GM21526 (cell line): ENCODE data around the gene IDH3A.

ENCODE experiments used
- ATAC-seq: cut with Tn5 transposase; IDR thresholded peaks from one replicate; pipeline ENCODE4 v1.9.1; 2021; ENCODE audit warnings: moderate library complexity; ENCODE audit not compliant: unreplicated experiment, low FRiP score

IDH3A gene

DNA sequence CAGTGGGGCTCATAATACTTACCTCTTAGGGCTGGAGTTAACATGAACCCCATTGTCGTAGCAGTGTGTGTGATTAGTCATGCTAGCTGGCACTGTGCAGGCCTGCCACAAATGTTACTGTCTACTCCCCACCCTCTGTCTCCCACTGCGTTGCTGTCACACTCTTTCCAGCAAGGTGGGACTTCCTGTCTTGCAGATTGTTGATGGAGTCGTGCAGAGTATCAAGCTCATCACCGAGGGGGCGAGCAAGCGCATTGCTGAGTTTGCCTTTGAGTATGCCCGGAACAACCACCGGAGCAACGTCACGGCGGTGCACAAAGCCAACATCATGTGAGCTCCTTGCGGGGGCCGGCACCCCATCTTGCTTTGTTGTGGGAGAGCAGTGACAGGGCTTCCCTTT lies 12.9 kb downstream of the IDH3A start:
- no peak for ATAC-seq

DNA sequence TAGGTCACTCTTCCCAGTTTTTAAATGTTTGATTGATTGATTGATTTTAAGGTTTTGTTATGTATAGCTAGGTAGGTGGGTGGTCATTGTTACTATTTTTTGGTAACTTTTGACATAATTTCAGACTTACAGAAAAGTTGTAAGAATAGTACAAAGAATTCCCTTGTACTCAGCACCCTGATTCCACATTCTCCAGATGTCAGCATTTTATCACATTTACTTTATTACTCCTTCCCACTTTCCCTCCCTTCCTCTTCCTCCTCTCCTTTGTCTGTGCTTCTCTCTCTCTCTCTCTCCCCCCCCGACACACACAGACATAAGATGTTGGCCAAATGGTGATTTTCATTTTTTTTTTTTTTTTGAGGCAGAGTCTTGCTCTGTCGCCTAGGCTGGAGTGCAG lies 14.8 kb downstream of the IDH3A start:
- ATAC-seq: no peak

DNA sequence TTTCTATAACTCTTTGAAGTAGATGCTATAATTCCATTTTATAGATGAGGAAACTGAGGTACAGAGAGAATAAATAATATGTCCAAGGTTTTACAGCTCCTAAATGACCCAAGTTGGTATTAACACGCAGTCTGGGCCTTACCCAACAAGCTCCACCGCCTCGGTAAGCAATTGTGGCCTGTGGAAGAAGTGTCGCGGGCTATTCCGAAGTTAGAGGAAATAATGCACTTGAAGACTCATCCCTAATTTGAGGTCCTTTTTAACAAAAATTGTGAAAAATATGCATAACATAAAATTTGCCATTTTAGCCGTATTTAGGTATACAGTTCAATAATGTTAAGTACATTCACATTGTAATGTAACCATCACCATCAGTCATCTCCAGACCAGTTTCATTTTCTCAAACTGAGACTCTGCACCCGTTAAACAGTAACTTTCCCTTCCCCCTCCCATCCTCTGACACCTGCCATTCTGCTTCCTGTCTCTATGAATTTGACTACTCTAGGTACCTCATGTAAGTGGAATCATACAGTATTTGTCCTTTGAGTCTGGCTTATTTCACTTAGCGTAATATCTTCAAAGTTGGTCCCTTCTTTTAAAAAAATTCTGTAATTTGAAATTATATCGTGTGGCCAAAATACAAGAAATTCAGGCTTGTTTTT lies 18.2 kb downstream of the IDH3A start:
- no peak for ATAC-seq

DNA sequence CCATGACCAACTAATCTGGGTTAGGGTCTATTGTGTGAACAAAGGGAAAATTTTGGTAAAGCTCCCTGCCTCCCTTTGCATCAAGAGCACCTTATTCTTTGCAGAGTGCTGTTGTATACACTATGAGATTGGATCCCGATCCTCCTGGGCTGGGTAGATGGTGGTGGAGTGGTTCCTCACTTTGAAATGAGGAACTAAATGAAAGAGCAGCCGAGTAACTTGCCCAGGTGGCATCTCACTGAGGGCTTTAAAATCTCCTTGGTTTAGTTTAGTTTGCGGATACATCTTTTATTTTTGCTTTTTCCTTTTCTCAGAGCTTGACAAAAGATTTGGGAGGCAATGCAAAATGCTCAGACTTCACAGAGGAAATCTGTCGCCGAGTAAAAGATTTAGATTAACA lies 19.4 kb downstream of the IDH3A start:
- ATAC-seq: no peak

DNA sequence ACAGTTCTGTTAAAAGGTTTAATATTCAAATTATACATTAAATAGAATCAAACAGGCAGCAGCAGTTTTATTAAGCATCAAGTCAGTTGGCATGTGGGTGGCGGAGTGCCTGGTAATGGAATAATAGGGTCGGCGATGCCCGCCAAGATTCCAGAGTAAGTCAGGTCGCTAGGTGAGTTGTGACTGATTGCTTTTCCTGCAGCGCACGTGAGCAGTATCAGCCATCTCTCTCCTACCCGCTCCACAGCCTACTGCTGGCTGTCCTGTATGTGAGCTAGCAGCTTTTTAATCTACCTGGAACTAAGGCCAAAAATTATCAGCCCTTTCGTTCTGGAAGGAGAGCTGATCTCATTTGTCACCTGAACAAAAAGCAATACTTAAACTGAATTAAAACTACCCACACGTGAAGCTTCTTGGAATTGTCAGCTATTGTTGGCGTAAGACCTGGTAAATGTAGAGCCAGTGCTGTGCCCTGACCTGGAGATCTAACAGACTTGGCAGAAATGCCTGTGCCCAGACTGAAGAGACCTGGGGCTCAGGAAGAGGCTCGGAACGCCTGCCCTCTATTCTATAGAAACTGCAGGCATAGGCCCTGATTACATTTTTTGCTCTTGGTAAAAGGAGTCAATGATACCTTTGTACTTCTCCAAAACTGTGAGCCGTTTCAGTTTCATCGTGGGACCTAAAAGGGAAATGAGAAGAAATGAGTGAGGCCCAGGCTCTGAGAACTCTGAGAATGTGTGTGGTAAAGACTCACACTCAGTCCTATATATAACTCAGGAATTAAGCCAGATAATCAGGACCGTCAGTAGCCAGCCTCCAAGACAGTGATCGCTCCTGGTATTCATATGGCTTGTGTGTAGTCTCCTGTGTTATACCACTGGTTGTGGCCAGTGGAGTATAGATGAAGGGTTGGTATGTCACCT lies 21.9 kb downstream of the IDH3A start:
- peak; percentile 67 for ATAC-seq

DNA sequence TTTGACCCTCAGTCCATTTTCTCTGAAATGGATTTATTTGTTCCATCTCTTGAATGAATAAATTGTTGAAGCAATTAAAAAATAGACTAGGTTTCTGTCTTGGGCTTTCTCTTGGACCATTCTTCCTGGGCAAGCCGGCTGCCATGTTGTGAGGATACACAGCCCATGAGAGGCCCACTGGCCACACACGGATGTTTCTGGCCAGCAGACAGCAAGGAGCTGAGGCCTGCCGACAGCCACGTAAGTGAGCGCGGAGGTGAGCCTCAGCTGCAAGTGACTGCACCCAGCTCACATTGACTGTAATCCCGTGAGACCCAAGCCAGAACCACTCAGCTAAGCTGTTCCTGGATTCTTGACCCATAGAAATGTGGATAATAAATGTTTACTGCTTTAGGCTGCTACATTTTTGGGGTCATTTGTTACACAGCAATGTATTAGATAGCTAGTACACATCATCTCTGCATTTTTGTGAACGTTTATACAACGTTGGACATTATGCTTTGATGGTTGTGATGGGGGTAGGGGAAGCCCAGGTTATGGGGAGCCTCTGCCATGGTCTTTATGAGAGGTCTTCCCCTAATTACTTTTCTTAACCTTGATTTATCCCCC lies 22.8 kb downstream of the IDH3A start:
- no peak for ATAC-seq

DNA sequence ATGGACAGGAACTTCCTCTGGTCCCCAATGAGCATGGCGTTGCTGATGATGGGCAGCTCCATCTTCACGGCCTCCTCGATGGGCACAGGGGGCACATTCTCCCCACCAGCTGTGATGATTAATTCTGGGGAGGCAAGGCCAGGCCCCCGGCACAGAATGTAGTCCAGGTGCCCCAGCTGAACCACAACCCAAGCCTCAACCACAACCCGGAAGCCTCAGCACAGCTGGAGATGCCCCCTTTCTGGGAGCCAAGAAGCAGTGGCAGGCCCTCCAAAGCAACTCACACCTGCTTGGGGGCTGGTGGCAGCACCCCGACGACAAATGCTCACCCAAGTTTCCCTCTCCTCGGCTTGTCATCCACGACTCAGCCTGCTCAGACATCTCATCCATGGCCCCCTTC lies 25.2 kb downstream of the IDH3A start:
- no peak for ATAC-seq

DNA sequence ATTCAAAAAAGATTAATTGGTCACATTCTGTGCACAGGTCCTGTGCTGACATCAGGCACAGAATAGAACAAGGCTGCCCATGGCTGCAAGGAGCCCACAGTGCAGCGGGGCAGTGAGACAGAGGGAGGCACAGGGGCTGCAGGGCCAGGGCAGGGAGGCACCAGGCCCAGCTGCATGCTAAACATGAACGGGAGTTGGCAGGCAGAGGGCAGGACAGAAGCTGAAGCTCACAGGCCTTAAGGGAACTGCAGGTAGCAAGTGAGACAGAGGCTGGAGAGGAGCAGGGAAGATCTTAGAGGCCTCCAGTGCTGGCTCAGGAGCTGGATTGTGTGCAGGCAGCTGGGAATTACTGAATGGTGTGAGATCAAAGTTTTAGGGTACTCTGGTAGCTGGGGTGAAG lies 26.2 kb downstream of the IDH3A start:
- ATAC-seq: no peak

DNA sequence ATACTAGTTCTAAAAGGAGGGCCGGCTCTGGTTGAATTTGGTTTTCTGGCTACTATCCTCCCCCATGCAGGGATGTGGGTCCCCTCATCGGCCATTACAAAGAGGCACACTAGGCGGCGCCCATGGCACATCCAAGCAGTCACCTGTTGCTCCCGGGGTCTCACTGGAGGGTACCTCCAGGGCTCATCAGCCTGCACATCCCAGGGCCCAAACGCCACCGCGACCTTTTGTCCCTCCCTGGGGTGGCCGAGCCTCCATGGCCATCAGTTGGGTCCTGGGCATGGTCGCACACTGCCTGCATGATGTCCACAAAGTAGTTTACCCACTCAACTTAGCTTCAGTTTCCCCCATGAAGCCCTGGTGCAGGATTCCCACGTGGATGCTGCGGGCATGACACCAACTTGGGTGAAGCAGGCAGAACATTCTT lies 28.3 kb downstream of the IDH3A start:
- ATAC-seq: no peak

DNA sequence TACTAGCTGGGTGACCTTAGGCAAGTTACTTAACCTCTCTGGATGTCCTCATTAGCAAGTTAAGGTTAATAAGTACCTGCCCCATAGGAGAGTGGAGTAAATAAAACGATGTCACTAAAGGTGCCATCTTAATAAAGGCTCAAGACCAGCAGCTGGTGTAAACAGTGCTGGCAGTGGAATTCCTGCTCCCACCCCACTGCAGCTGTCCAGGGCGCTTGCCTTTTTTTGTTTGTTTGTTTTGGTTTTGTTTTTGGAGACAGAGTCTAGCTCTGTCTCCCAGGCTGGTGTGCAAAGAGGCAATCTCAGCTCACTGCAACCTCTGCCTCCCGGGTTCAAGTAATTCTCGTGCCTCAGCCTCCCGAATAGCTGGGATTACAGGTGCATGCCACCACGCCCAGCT lies 28.9 kb downstream of the IDH3A start:
- no peak for ATAC-seq

DNA sequence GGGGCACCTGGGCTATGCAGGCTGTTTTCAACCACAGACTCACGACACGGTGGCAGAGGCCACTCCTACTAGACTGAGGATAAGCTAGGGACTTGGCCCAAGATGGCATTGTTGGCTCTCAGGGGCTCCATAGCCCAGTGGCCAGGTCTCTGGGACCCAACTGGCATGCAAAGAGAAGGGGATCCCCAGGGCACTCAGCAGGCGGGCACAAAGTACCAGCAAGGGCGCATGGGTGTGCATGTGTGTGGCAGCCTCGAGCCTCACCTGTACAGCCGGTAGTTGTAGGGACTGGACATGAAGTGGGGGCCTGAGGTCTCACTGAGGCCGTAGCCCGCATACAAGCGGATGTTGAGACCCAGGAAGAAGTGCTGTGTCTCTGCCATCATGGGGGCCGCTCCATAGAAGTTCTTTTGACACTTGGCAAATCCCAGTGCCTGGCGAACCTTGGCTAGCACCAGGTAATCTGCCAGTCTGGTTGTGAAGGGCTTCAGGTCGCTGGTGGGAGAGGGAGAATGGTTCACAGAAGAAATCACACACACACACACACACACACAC lies 30.2 kb downstream of the IDH3A start:
- ATAC-seq: no peak

DNA sequence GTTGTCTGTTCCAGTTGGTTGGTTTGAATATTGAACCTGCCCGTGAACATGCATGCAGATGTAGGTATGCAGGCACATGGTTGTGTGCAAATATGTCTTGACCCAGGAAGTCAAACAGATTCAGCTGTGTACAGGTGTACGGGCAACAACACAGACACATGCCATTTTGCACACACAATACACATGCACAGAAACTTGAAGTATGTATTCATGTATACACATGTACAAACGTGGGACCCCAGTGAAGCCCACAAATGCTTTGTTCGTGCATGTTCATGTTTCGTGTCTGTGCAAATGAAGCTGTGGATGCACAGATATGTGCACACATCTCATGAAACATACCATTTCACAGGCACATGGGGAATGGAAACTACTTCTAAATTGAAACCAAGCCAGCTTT lies 30.7 kb downstream of the IDH3A start:
- ATAC-seq: no peak

DNA sequence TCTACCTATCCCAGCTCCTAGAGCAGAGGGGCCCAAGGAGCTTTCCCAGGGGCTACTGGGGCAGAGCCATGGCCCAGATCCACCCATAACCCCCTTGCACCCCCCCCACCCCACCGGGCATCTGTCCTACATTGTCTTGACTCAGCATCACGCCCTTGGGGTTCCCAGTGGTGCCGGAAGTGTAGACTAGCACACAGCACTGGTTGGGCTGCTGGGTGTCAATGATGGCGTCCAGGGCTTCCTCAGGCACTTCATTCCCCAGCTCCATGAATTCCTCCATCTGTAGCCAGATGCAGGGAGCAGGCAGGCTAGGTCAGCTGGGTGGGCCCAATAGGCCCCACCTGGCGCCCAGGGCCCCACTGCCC lies 33.2 kb downstream of the IDH3A start:
- ATAC-seq: no peak

DNA sequence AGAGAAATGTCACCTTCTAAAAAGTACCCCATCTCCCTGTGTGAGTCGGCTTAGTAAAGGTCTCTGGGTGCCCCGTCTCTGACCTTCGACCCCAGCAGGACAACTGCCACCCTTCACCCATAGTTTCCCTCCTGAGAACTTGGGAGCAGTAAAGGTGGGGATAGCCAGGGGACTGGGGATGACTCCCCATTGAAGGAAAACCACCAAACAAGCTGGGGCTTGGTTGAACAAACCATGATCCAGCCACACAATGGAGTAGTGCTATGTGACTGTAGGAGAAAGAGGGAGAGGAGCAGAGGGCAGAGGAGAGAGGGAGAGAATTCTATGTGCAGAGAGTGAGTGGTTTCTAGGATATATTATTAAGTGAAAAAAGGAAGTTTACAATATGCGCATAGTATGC lies 33.7 kb downstream of the IDH3A start:
- ATAC-seq: no peak

DNA sequence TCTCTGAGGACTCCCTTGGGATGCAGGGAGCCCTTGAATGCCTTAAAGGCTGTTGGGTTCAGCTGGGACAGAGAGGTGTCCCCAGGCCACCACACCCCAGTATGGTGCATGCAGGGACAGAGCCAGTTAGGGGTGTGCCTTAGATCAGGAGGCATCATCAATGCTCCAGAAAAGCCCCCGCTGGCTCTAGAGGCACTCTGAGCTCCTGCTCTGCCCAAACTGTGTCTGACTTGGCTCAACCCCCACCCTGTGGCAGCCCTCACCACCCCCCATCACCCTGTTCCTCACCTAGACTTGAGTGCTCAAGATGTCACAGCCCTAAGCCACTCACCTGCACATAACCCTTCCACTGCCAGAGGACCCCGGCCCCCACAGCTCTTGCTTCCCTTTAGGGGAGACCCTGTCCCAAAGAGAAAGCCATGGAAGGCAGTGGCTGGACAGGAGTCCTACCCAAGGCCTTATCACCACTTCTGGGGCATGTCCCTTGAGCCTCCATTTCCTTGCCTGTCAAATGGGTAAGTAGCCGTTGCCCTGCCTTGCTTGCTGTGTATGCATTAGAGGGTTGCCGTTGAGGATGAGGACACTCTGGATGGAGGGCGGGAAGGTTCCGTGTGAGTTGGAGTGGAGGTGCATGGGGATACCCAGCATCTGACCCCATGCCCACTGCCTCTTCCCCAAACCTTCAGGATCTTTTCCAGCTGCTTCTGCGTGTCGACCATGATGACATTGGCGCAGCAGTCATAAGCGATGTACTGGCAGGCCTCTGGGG lies 43.8 kb downstream of the IDH3A start:
- no peak for ATAC-seq

DNA sequence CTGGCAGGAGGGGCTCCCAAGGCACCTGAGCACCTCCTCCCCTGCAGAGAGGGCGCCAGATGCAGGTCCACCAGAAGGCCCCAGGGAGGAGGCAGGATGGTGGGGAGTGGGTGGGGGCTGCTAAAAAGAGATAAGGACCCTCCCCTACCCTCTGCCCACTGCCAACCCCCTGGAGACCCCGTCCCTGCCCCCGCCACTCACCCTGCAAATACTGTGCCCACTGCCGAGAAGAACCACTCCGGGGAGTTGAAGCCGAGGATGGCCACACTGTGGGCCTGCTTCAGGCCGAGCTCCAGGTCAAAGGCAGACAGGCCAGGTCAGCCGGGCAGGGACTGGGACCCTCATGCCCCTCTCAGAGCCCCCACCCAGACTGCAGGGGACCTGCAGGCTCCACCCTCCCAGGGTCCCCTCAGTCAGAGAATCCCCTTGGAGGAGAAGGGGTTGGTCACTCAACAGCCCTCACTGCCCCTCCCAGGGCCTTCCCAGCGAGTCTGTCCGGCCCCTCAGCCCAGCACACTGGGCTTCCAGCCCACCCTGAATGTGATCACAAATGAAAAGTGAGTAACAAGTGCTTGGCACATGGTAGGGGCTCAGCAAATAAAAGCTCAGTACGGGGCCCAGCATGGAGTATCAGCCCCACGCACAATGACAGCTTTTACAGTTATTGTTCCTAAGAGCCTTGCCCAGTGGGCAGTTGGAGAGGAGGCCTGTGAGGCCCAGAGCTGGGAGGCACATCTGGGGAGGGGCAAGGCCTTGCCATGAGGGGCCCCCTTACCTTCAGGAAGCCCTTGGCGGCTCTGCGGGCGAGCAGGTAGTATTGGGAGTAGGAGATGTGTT lies 44.8 kb downstream of the IDH3A start:
- no peak for ATAC-seq

DNA sequence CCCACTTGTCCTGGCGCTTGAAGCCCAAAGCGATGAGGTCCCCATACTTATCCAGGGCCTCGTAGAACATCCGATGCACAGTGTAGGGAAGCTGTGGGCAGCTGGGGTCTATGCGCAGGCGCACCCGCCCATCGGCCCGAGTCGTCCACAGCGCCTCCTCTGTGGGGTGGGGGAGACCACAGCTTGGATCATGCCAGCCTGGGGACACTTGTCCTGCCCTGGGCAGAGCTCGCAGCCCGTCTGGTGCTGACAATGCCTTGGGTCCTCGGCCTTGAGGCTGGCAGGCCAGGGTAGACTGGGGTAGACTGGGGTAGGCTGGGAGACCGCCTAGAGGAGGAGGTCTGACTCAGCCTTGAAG lies 45.4 kb downstream of the IDH3A start:
- ATAC-seq: no peak

DNA sequence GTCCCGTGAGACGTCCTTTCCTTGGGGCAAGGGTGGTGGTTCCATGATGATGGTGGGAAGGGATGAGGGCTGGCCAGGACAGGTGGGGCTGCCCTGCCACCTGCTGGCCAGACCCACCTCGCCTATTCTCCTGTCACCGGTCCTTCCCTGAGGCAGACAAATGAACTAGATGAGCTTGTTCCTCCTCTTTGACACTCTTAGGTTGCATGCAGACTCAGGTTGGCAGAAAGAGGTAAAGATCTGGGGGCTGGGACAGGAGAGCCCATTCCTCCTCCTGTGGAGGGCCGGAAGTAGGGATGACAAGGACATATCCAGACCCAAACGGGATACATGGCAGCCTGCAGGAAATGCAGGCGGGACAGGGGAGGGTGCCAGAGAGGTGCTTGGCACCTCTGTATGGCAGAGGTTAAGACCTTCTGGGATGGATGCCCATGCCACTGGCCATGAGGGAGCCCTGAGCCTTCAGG lies 46.6 kb downstream of the IDH3A start:
- no peak for ATAC-seq

DNA sequence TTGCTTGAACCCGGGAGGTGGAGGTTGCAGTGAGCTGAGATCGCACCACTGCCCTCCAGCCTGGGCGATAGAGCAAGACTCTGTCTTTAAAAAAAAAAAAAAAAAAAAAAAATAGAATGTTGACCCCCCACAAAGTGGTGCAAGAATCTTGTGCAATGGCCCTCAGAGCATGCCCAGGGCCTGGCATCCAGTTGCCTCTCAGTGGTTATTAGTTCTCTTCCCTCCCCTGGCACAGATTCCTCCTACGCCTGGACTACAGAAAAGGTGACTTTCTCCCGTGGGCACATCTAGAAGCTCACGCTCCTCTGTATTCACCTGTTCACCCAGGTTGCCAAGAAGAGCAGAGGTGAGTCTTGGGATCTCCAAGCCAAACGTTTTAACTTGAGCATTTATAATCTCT lies 48.5 kb downstream of the IDH3A start:
- no peak for ATAC-seq
